ENCODE results near the gene FRMD3. TPM values are rescaled to one million over a fixed set of nuclear protein-coding genes. Genes with fewer than 3 reads are reported as not detected.

FRMD3 gene
- total RNA-seq, 1 experiment from 2014 or later: 14.5 TPM

- no peaks in the 10 kb centered on the region for H3K9me3 ChIP-seq (ENCODE audit: control insufficient read depth, insufficient read depth, low read depth, low read length)
- ChIA-PET CTCF (no interaction called here), POLR2A (no interaction called here)
- ATAC-seq (no peak), DNase-seq (ENCODE audit: low read depth, low spot score) (no peak)
- no peak overlapping the region for H3K4me3 ChIP-seq (ENCODE audit: low read depth in 2 of 2, low read length in 2 of 2)
- H3K4me1 ChIP-seq (ENCODE audit: control insufficient read depth, insufficient read depth, low read length): peaks cover 3% of the 10 kb centered on the region
- H3K27ac ChIP-seq (ENCODE audit: low read length): no peak overlapping the region
- H3K27me3 ChIP-seq (ENCODE audit: control insufficient read depth, insufficient read depth, low read length): no peaks in the 10 kb centered on the region
- intact Hi-C loops (cut with micrococcal nuclease; ENCODE audit: unreplicated experiment) (no loop called here), in situ Hi-C loops (cut with HindIII; ENCODE audit: low pct_unique_long_range_greater_than_20kb, low sequenced_read_pairs) (no loop called here)
- TF ChIP-seq POLR2AphosphoS5 (IDR thresholded peaks at IDR 0.05; ENCODE audit: low read depth, low read length) (no peak), REST (IDR thresholded peaks at IDR 0.05; ENCODE audit: insufficient read depth in 1 of 2, low read depth in 2 of 2, low read length in 1 of 2) (no peak), SIN3A (IDR thresholded peaks at IDR 0.05; ENCODE audit: borderline replicate concordance, insufficient read depth, low read depth, low read length) (no peak), TCF7L2 (IDR thresholded peaks at IDR 0.05; ENCODE audit: low read depth, low read length) (no peak), CTCF (IDR thresholded peaks at IDR 0.05) (no peak)
- no peaks in the 10 kb centered on the region for H3K36me3 ChIP-seq (ENCODE audit: control insufficient read depth, insufficient read depth, low read length)
- BruUV-seq (replicated peaks): no TSS peak
Observed at GRCh38 chr9:83274787-83275186, 263.4 kb downstream of the FRMD3 start.

GRCh38 chr9:83271665-83272071 lies 266.5 kb downstream of the FRMD3 start:
- ChIA-PET POLR2A (no interaction called here), CTCF (no interaction called here)
- BruUV-seq (replicated peaks): no TSS peak
- DNase-seq (ENCODE audit: low read depth, low spot score): no peak
- no peak for ATAC-seq
- no peak overlapping the region for H3K4me3 ChIP-seq (ENCODE audit: low read depth in 2 of 2, low read length in 2 of 2)
- no peak overlapping the region for H3K27ac ChIP-seq (ENCODE audit: low read length)
- H3K27me3 ChIP-seq (ENCODE audit: control insufficient read depth, insufficient read depth, low read length): no peaks in the 10 kb centered on the region
- in situ Hi-C loops (cut with HindIII; ENCODE audit: low pct_unique_long_range_greater_than_20kb, low sequenced_read_pairs): no loop called here
- no peaks in the 10 kb centered on the region for H3K36me3 ChIP-seq (ENCODE audit: control insufficient read depth, insufficient read depth, low read length)
- TF ChIP-seq REST (IDR thresholded peaks at IDR 0.05; ENCODE audit: insufficient read depth in 1 of 2, low read depth in 2 of 2, low read length in 1 of 2): no peak
- TF ChIP-seq SIN3A (IDR thresholded peaks at IDR 0.05; ENCODE audit: borderline replicate concordance, insufficient read depth, low read depth, low read length): no peak
- no peak for TF ChIP-seq TCF7L2 (IDR thresholded peaks at IDR 0.05; ENCODE audit: low read depth, low read length)
- TF ChIP-seq CTCF (IDR thresholded peaks at IDR 0.05): no peak
- TF ChIP-seq POLR2AphosphoS5 (IDR thresholded peaks at IDR 0.05; ENCODE audit: low read depth, low read length): no peak
- intact Hi-C loops (cut with micrococcal nuclease; ENCODE audit: unreplicated experiment): no loop called here
- no peaks in the 10 kb centered on the region for H3K9me3 ChIP-seq (ENCODE audit: control insufficient read depth, insufficient read depth, low read depth, low read length)
- H3K4me1 ChIP-seq (ENCODE audit: control insufficient read depth, insufficient read depth, low read length): peaks cover 9% of the 10 kb centered on the region

Data from Panc1 (cell line).